HEK293 (cell line): Measurements from ENCODE around the gene FADS2.

ENCODE experiments used
- ZNF184 ChIP-seq: fragments of 450-650 bp; IDR thresholded peaks from 2 replicates; pipeline ENCODE4 v1.5.1; 2018; ENCODE audit warnings: missing biosample characterization, mild to moderate bottlenecking, missing genetic modification characterization
- ZNF747 ChIP-seq: fragments of 450-650 bp; formaldehyde crosslinking; IDR thresholded peaks from 2 replicates; pipeline ENCODE4 v1.5.1; 2016; ENCODE audit warnings: missing biosample characterization, missing genetic modification characterization
- TF ChIP-seq, protein P1 (sequence below): fragments of 450-650 bp; formaldehyde crosslinking; IDR thresholded peaks from 2 replicates; pipeline ENCODE4 v1.5.1; 2016; ENCODE audit warnings: missing biosample characterization, missing genetic modification characterization

DNA sequence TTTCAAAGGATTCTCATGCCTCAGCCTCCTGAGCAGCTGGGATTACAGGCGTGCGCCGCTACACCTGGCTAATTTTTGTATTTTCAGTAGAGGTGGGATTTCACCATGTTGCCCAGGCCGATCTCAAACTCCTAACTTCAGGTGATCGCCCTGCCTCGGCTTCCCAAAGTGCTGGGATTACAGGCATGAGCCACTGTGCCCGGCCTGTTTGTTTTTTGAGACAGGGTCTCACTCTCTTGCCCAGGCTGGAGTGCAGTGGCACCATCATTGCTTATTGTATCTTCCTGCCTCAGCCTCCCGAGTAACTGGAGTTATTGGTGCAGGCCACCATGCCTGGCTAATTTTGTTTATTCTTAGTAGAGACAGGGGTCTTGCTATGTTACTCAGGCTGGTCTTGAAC, 8.1 kb downstream of the FADS2 start:
- TF ChIP-seq ZNF747 (tag by site-specific recombination) (no peak), ZNF184 (tag by site-specific recombination) (no peak)
- TF ChIP-seq, protein P1, sequence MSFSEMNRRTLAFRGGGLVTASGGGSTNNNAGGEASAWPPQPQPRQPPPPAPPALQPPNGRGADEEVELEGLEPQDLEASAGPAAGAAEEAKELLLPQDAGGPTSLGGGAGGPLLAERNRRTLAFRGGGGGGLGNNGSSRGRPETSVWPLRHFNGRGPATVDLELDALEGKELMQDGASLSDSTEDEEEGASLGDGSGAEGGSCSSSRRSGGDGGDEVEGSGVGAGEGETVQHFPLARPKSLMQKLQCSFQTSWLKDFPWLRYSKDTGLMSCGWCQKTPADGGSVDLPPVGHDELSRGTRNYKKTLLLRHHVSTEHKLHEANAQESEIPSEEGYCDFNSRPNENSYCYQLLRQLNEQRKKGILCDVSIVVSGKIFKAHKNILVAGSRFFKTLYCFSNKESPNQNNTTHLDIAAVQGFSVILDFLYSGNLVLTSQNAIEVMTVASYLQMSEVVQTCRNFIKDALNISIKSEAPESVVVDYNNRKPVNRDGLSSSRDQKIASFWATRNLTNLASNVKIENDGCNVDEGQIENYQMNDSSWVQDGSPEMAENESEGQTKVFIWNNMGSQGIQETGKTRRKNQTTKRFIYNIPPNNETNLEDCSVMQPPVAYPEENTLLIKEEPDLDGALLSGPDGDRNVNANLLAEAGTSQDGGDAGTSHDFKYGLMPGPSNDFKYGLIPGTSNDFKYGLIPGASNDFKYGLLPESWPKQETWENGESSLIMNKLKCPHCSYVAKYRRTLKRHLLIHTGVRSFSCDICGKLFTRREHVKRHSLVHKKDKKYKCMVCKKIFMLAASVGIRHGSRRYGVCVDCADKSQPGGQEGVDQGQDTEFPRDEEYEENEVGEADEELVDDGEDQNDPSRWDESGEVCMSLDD, result no peak
